Stimulated activated CD8-positive, alpha-beta memory T cell treated with anti-CD3 and anti-CD28 coated beads, Interleukin-7, amount 100 ng/mL, for 4 hours (primary cell): ENCODE measurements around the gene FMOD.
"Not testable (repeated sequence)": the region's sequence is repeated elsewhere in the genome, so short reads cannot be mapped to it uniquely, and the experiment has no call there.

Source experiments
- DNase-seq, 2 donors: peaks; one replicate each; pipeline ENCODE4 v3.0.0-alpha.2; 2020; ENCODE audit warnings: low read depth in 2 of 2

Gene FMOD

DNA sequence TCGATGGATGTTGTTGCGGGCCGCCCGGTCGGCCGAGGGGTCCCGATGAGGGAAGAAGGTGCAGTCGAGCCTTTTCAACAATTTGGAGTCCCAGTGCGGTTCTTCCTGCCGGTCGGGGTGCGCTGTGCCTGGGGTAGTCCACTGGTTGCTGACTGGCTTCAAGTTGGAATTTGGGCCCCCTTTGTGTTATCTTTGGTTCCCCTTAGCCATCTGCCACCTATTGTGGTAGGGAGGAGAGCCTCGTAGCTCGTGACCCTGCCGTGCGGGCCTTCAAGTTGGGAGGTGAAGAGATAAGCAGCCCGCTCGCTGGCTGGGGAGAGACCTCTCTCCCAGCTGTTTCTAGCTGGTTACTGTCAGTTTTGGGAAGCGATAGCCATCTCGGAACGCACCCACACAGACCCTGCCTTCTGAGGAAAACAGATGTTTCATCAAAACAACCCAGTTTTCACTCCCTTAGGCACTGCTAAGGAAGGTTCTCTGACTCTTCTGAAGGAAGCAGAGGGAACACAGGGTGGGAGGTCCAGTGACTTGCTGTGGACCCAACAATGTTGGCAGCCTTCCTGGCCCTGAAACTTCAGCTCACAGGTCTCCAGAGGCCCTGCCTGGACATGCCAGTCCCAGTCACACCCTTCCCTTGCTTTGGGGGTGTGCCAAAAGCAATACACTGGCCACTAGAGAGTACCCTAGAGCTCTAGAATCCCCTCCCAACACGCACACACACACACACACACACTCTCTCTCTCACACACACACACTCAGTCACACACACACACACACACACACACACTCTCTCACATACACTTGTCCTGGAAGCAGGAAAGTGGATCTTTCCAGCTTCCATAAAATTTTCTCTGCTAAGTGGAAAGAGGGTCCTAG is 44.6 kb downstream of the FMOD start:
- no peak for DNase-seq

DNA sequence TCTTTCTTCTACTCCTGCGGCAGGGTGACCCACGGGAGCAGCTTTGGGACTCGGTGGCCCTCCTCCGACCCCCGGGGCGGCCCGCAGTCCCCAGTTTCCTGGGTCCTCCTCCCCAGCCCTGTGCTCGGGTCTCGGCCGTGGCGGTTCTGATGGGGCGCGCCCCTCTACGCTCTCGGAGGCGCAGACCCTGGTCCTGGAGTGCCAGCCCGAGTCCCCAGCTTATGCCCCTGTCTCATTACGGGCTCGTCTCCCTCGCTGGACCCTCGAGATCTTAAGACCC is 45.2 kb downstream of the FMOD start:
- no peak for DNase-seq

DNA sequence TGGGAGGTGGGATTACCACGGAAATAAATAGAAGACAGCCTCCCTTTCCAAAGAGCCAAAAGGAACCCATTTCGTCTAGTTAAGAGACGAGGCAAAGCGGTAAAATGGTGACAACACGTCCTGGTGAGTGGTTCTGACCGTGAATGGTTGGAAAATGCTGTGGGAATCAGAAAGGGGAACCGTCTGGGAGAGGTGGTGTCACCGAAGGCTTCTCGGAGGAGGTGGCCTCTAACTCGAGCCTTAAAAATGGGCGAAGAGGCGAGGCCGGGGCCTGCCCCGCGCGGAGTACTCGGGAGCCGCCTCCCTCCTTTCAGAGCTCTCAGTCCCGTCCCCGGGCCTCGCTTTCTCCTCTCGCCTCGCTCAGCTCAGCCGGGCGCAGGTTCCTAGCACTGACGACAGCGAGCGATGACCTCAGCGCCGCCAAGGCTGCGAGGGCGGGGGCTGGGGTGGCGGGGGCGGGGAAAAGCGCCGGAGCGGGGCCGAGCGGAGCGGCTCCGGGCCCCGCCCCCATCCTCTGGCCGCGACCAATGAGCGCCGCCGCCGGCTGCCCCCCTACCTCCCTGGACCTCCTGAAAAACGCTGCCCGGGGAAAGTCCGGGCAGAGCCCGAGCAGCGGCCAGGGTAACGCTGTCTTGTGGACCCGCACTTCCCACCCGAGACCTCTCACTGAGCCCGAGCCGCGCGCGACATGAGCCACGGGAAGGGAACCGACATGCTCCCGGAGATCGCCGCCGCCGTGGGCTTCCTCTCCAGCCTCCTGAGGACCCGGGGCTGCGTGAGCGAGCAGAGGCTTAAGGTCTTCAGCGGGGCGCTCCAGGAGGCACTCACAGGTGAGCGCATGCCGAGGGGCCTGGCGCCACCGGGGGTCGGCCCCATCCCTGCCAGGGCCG is 45.8 kb downstream of the FMOD start, which contains the start of gene BTG2:
BTG2 (plus strand) TSS at position 601 of the 890 bp plus-strand sequence; CDS start at position 689, 88 bp downstream.
- DNase-seq: peak; percentile 83 to 93

DNA sequence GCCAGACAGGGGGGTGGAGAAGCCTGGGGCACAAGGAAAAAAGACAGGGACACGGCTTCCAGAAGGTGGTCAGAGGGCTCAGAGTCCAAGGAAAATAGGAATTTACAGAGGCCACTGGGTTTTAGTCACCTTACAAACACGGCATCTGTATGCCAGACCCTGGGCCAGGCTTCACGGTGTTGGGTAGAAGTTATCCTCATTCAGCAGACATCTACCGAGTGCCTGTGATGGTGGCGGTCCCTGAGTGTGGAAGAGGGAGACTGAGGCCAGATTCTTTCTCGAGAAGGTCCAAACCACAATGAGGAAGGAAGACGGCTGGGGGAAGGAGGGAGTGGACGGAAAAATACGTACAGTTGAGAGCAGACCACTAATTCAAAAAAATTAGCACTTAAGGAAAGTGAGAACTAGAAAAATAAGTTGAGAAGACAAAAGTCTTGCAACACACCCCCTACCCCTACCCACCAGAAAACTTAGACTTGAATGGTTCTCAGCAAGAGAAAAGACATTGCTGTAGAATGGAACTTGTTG is 46.5 kb downstream of the FMOD start:
- DNase-seq: no peak

DNA sequence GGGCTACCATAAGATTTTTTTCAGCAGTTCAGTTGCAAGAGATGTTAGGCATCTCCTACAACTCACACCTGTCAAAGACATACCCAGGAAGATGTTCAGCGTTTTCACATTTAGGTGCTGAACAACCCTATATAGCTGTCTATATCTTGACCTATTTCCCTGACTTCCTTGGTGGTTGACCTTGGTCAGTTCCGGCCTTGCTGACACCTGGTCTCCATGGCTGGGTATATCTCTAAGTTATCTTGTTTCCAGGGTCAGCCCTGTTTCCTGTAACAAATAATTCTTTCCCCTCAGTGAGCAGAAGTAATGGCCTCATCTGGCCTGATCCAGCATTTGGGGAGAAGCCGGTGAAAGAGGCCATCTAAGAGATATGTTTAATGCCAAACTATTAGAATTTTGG is 48.0 kb downstream of the FMOD start:
- DNase-seq: no peak

DNA sequence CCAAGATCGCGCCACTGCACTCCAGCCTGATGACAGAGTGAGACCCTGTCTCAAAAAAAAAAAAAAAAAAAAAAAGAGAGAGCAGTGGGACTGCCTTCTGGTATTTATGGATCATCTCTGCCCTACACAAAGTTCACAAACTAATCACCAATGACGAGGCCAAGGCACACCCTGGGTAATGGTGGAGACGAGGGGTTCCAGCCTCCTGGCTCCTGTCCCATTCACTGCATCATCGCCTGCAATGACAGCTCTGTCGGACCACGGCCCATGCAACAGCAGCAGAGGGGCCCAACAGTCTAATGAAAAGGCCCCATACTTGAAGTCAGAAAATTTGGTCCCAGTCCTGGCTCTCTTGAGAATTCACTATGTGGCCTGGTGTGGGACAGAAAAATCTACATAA is 48.5 kb downstream of the FMOD start:
- no peak for DNase-seq

DNA sequence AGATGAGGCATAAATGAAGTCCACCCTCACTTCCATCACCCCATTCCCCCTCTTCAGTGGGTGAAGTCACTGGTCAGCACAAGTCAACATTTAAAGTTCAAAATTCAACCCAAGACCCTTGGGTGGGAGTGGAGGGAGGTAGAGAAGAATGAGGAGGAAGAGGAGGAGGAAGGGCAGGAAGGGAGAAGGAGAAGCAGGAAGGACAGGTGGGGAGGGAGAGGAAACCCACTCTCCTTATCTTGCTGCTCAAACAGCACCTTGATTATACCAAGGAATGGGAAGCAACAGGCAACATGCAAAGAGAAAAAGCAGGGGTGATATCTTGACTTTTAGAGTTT is 49.6 kb downstream of the FMOD start:
- DNase-seq: no peak

DNA sequence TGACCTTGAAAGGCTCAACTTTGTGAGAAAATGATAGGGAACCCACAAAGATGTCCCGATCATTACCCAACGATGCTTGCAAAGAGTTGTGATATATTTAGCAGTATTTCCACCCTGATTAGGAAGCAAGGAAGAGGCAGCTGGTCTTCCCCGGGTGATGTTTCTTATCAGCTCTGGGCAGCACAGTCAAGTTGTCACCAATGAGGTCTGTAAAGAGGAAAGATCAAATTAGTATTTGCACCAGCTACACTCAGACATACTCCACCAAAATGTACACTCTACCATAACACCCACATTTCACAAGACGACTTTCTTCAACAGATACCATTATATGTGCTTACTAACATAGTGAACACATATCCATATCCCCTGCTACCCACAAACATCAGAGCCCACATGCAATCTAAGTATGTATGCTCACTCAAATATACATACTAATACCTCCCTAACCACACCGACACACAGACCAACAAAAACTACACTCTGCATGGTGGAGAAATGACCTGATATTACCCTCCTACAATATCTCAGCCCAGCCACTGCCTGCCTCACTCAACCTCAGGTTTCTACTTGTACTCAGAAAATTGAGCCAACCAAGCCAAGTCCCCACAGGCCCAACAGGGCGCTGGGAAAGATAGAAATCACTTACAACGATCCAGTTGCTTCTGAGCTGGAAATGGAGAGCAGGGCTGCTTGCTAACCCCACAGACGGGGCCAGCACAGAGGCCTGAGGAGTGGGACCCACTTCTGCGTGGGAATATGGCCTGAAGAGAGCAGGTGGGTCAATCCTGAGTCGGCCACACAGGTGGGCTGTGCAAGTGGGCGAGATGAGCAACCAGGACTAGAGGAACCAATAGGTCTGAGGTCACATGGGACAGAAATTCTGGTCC is 50.2 kb downstream of the FMOD start:
- DNase-seq: no peak

DNA sequence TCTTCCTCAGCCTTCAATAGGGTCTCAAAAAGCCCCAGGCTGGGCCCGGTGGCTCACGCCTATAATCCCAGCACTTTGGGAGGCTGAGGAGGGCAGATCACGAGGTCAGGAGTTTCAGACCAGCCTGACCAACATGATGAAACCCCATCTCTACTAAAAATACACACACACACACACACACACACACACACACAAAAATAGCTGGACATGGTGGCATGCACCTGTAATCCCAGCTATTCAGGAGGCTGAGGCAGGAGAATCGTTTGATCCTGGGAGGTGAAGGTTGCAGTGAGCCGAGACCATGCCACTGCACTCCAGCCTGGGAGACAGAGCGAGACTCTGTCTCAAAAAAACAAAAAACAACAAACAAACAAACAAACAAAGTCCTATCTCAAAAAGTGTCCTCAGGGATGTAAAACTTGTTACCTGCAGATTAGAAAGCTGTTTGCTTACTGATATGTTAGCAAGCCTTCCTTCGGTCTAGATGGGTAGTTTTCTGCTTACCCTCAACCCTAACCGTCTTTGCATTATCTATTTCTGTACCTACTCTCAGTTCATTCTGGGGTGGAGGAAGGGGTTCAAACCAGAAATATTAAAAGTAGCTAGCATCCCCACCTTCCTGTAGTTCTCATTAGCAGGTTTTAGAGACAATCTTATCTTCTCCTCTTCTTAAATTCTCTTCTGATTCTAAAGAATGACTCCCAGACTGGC is 51.0 kb downstream of the FMOD start:
- not testable (repeated sequence) for DNase-seq

DNA sequence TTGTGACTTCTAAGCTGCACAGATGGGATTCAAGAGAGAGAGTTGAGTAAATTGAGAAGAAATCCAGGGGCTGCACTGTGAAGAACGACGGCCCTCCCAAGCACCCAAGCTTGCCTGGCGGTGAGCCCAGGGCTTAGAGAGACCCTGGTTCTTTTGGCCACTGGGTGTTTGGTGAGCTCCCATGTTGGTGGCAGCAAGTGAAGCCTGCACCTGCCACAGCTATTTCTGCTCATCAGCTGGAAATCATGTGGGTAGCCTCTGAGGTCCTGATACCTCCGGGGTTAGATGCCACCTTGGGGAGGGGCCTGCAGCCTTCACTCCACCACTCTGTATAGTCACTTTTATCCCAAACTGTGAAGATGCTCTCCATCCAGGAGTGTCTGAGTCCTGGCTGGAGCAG is 51.8 kb downstream of the FMOD start:
- DNase-seq: no peak

DNA sequence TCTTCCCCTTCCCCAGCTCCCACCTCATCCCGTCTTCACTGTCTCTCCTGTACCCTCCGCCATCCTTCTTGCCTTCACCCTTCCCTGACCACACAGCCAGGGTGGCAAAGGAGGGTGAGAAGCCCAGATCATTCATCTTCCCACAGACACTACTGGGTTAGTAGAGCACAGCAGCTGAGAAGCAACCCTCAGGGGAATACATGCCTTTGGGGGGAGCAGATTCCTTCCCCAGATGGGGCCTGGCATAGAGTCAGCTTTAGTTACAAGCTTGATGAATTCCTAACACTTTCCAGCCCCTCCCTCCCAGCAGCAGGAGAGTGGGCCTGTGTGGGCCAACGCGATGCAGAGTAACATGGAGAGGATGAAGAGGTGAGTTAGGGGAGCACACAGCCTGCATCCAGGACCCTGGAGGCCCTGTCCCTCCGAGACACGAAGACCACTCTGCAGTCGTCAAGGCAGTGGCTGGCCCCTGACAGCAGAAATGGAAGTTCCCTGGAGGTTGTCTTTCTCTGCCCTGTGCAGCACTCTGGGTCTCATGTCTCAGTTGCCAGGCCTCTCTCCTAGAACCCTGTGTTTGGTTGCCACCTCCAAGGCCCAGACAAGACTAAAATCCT is 54.4 kb downstream of the FMOD start:
- no peak for DNase-seq

DNA sequence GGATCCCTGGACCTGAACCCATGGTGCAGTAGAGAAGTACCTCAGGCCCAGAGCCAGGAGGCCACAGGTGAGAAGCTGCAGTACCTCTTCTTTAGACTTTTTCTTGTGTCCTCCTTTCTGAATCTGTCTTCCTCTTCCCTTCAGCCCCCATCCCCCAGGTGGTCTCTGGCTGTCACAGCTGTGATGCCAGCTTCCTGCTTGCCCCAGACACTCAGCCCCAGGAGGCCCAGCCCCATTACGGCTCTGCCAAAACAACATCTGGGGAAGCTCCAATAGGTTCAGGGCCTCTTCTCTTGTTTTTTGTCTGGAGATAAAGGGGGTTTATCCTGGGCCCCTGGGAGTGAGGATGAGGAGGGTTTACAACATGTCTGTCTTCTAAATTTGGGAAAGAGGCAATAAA is 55.1 kb downstream of the FMOD start:
- DNase-seq: no peak

DNA sequence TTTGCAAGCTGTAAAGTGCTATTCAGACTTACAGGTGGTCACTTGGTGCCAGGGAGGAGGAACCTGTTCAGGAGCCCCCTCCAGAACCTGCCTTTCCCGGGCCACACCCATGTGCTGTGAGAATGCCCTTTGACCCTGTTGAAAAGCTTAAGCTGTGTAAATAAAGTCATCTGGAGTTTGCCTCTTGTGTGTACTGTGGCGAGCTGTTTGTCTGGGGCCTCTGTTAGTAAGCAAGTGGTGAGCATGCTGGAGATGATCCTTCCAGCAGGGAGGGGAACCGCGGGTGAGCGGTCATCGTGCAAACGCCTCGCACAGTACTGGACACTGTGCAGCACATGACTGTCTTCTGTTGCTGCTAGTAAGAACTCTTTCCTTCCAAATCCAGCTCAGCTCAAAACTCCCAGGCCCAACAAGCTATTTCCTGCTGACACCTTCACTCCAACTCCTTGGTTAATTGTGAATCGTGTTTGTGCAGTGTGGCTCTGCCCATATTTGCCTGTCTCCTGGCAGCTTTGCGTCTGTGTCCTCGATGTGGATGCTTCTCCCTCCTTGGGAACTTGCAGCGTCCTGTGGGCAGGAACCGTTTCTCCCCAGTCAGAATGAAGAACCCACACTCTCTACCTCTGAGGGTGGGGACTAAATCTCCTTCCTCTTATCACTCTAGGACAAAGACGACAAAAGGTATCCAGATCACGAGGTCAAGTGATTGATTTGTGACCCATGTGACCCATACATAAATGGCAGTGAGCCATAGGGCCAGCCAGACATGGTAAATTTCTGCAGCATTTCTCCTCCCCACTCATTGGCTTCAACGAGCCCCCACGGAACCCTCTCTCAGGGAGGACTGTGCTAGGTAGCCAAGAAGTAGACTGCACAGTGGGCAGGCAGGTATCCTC is 59.5 kb downstream of the FMOD start:
- DNase-seq: no peak
